Right ventricle myocardium inferior (tissue), 1 donor: ENCODE data around the gene POLA1. TPM values are rescaled to one million over a fixed set of nuclear protein-coding genes. Genes with fewer than 3 reads are reported as not detected.

Source experiments
- ATAC-seq: fragments of 200-7000 bp; cut with Tn5 transposase; one replicate; pipeline ENCODE4 v1.9.1; 2020; ENCODE audit warnings: mild to moderate bottlenecking, moderate library complexity
- DNase-seq: peaks from one replicate; pipeline ENCODE4 v3.0.0; 2021; ENCODE audit errors: missing footprints
- intact Hi-C: fragments of 100-400 bp; cut with DNase I; formaldehyde crosslinking; loops from one replicate; pipeline ENCODE4 v1.11.0; 2022
- total RNA-seq: library from RNA; stranded (reverse); fragmentation: NEBNext Ultra II Directional; extraction: Animal tissue kit (Norgen Biotek cat#: 25700); gene quantifications from one replicate; pipeline ENCODE4 v1.2.1, GENCODE V29; 2021
- donor health status: DM: no; HTN: yes; CAD: no; lungs with severe emphysema.

POLA1 gene
- total RNA-seq, 1 donor from 2014 or later, result 6.0 TPM

GRCh38 chrX:24925430-24925829 lies 231.7 kb downstream of the POLA1 start:
- no peak for DNase-seq
- ATAC-seq, result no peak
- intact Hi-C loops, result no loop called here

- no peak for ATAC-seq
- intact Hi-C loops, result no loop called here
- no peak for DNase-seq
These were observed 233.7 kb downstream of the POLA1 start for GRCh38 chrX:24927372-24927771.

- ATAC-seq, result no peak
- intact Hi-C loops, result no loop called here
- DNase-seq, result no peak
These were observed 234.4 kb downstream of the POLA1 start for GRCh38 chrX:24928114-24928513.

GRCh38 chrX:24934279-24934678 lies 240.6 kb downstream of the POLA1 start:
- ATAC-seq (no peak), DNase-seq (no peak)
- intact Hi-C loops, result no loop called here

GRCh38 chrX:24945009-24945408 lies 251.3 kb downstream of the POLA1 start:
- ATAC-seq (no peak), DNase-seq (no peak)
- intact Hi-C loops, result no loop called here

- DNase-seq, result no peak
- ATAC-seq, result no peak
- intact Hi-C loops, result no loop called here
These were observed 252.7 kb downstream of the POLA1 start for GRCh38 chrX:24946369-24946768.

GRCh38 chrX:24954732-24955131 lies 261.0 kb downstream of the POLA1 start:
- intact Hi-C loops, result no loop called here
- DNase-seq (no peak), ATAC-seq (no peak)

GRCh38 chrX:24955372-24955930 lies 261.7 kb downstream of the POLA1 start:
- DNase-seq, result no peak

GRCh38 chrX:24956828-24957227 lies 263.1 kb downstream of the POLA1 start:
- no peak for DNase-seq
- ATAC-seq, result no peak
- intact Hi-C loops, result no loop called here

More at GRCh38 chrX:24955372-24955930, 261.7 kb downstream of the POLA1 start:
- intact Hi-C loops, result no loop called here
- no peak for ATAC-seq

GRCh38 chrX:24961809-24962208 lies 268.1 kb downstream of the POLA1 start:
- intact Hi-C loops, result no loop called here
- DNase-seq (no peak), ATAC-seq (no peak)

GRCh38 chrX:24963823-24964222 lies 270.1 kb downstream of the POLA1 start:
- no peak for DNase-seq
- intact Hi-C loops, result no loop called here
- ATAC-seq, result no peak

GRCh38 chrX:24965372-24965771 lies 271.7 kb downstream of the POLA1 start:
- ATAC-seq (no peak), DNase-seq (no peak)
- intact Hi-C loops, result no loop called here

GRCh38 chrX:24969812-24970211 lies 276.1 kb downstream of the POLA1 start:
- intact Hi-C loops, result no loop called here
- no peak for DNase-seq
- ATAC-seq, result no peak

GRCh38 chrX:24979081-24979480 lies 285.4 kb downstream of the POLA1 start:
- intact Hi-C loops, result no loop called here
- ATAC-seq (no peak), DNase-seq (no peak)

- intact Hi-C loops, result no loop called here
- DNase-seq (no peak), ATAC-seq (no peak)
These were observed 287.3 kb downstream of the POLA1 start for GRCh38 chrX:24981030-24981429.

- ATAC-seq (no peak), DNase-seq (no peak)
- intact Hi-C loops, result no loop called here
These were observed 288.7 kb downstream of the POLA1 start for GRCh38 chrX:24982306-24982965.

- no peak for ATAC-seq
- no peak for DNase-seq
- intact Hi-C loops, result no loop called here
These were observed 290.2 kb downstream of the POLA1 start for GRCh38 chrX:24983931-24984330.

GRCh38 chrX:24985120-24985519 lies 291.4 kb downstream of the POLA1 start:
- intact Hi-C loops, result no loop called here
- ATAC-seq, result no peak
- DNase-seq, result no peak

GRCh38 chrX:24987731-24988130 lies 294.0 kb downstream of the POLA1 start:
- ATAC-seq (no peak), DNase-seq (no peak)
- intact Hi-C loops, result no loop called here

GRCh38 chrX:24988314-24988713 lies 294.6 kb downstream of the POLA1 start:
- DNase-seq (no peak), ATAC-seq (no peak)
- intact Hi-C loops, result no loop called here

GRCh38 chrX:24990535-24990934 lies 296.8 kb downstream of the POLA1 start:
- intact Hi-C loops, result no loop called here
- ATAC-seq (no peak), DNase-seq (no peak)
